Type B pancreatic cell (in vitro differentiated cells): ENCODE measurements around the gene ATPAF1. TPM values are rescaled to one million over a fixed set of nuclear protein-coding genes. Genes with fewer than 3 reads are reported as not detected.

Source experiments
- DNase-seq: peaks from one replicate; pipeline ENCODE4 v3.0.0; 2021; ENCODE audit warnings: mixed read lengths; ENCODE audit not compliant: unreplicated experiment; ENCODE audit errors: extremely low spot score
- H3K27ac Mint-ChIP-seq: 2 replicates; pipeline ENCODE4 v1.8.0; 2021; ENCODE audit warnings: mild to moderate bottlenecking, mixed read lengths
- H3K27me3 Mint-ChIP-seq: 2 replicates; pipeline ENCODE4 v1.8.0; 2021; ENCODE audit warnings: mixed read lengths
- H3K36me3 Mint-ChIP-seq: 2 replicates; pipeline ENCODE4 v1.8.0; 2021; ENCODE audit warnings: mixed read lengths
- H3K4me1 Mint-ChIP-seq: one replicate; pipeline ENCODE4 v1.8.0; 2021; ENCODE audit warnings: mixed read lengths; ENCODE audit not compliant: unreplicated experiment
- H3K4me3 Mint-ChIP-seq: 2 replicates; pipeline ENCODE4 v1.8.0; 2021; ENCODE audit warnings: mild to moderate bottlenecking, mixed read lengths
- H3K9me3 Mint-ChIP-seq: 2 replicates; pipeline ENCODE4 v1.8.0; 2021; ENCODE audit warnings: mixed read lengths
- total RNA-seq: library from RNA; stranded (reverse); gene quantifications from 2 replicates; pipeline ENCODE4 v1.2.1, GENCODE V29; 2021; ENCODE audit warnings: low replicate concordance
- TF ChIP-seq, protein P1 (sequence below): fragments of 200-600 bp; sonication (generic); conservative IDR thresholded peaks from 2 replicates; pipeline ENCODE4 v1.5.0; 2021; ENCODE audit warnings: antibody characterized with exemption, mild to moderate bottlenecking

The ATPAF1 gene
- total RNA-seq, 1 donor from 2014 or later: 55.7 TPM

GRCh38 chr1:46616277-46617107 is 51.7 kb downstream of the ATPAF1 start, which contains the start of gene MOB3C:
Gene MOB3C, minus strand, starts transcription at chr1:46616811. Its CDS starts 3,490 bp downstream, at chr1:46613321.
- peaks cover 13% of the 10 kb centered on the region for H3K4me1 Mint-ChIP-seq

DNA sequence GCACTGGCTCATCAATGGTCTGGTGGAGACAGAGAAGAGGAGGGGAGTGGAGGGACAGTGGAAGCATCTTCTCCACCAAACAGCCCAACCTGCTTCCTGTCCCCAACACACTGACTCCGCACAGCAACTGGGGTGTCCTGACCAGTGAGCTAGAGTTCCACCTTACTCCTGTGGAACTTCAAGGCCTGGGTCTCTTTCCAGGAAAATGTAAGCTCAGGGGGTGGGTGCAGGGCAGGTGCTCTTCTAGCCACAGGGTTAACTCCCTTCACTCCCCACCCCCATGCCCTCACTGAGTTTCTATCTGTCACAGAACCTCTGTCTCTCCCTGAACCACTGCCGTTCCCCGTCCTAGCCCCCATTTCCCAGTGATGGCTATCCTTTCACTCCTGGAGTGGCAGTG is 52.4 kb downstream of the ATPAF1 start:
- Mint-ChIP-seq H3K27ac (peak overlapping the region; percentile 59), H3K4me1 (peaks cover 13% of the 10 kb centered on the region), H3K36me3 (no peaks in the 10 kb centered on the region), H3K27me3 (peaks cover 12% of the 10 kb centered on the region), H3K4me3 (peak overlapping the region; percentile 90), H3K9me3 (no peaks in the 10 kb centered on the region)
- DNase-seq: no peak
- TF ChIP-seq, protein P1, sequence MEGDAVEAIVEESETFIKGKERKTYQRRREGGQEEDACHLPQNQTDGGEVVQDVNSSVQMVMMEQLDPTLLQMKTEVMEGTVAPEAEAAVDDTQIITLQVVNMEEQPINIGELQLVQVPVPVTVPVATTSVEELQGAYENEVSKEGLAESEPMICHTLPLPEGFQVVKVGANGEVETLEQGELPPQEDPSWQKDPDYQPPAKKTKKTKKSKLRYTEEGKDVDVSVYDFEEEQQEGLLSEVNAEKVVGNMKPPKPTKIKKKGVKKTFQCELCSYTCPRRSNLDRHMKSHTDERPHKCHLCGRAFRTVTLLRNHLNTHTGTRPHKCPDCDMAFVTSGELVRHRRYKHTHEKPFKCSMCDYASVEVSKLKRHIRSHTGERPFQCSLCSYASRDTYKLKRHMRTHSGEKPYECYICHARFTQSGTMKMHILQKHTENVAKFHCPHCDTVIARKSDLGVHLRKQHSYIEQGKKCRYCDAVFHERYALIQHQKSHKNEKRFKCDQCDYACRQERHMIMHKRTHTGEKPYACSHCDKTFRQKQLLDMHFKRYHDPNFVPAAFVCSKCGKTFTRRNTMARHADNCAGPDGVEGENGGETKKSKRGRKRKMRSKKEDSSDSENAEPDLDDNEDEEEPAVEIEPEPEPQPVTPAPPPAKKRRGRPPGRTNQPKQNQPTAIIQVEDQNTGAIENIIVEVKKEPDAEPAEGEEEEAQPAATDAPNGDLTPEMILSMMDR: no peak

More at GRCh38 chr1:46616277-46617107, 51.7 kb downstream of the ATPAF1 start, which contains the start of gene MOB3C:
- Mint-ChIP-seq H3K36me3 (no peaks in the 10 kb centered on the region), H3K27ac (peak within 1 kb of the TSS; percentile 73), H3K9me3 (no peaks in the 10 kb centered on the region), H3K4me3 (peak within 1 kb of the TSS; percentile 90), H3K27me3 (peaks cover 12% of the 10 kb centered on the region)
- TF ChIP-seq, protein P1: no peak
- DNase-seq: no peak

- Mint-ChIP-seq H3K27me3 (peaks cover 12% of the 10 kb centered on the region), H3K4me3 (peak overlapping the region; percentile 90), H3K27ac (peak overlapping the region; percentile 59), H3K9me3 (no peaks in the 10 kb centered on the region), H3K4me1 (peaks cover 13% of the 10 kb centered on the region), H3K36me3 (no peaks in the 10 kb centered on the region)
- TF ChIP-seq, protein P1: no peak
- DNase-seq: no peak
Measured at GRCh38 chr1:46615088-46615487, 53.1 kb downstream of the ATPAF1 start.

GRCh38 chr1:46614604-46614984 is 53.6 kb downstream of the ATPAF1 start:
- H3K36me3 Mint-ChIP-seq: peaks cover 4% of the 10 kb centered on the region
- H3K27me3 Mint-ChIP-seq: peaks cover 12% of the 10 kb centered on the region
- peaks cover 17% of the 10 kb centered on the region for H3K4me1 Mint-ChIP-seq
- TF ChIP-seq, protein P1: no peak
- no peak for DNase-seq
- H3K27ac Mint-ChIP-seq: no peak overlapping the region
- H3K4me3 Mint-ChIP-seq: peak overlapping the region; percentile 90
- no peaks in the 10 kb centered on the region for H3K9me3 Mint-ChIP-seq

GRCh38 chr1:46613661-46614603 is 54.2 kb downstream of the ATPAF1 start:
- no peak overlapping the region for H3K27ac Mint-ChIP-seq

More at GRCh38 chr1:46613661-46614603, 54.2 kb downstream of the ATPAF1 start:
- Mint-ChIP-seq H3K4me1 (peaks cover 17% of the 10 kb centered on the region), H3K9me3 (no peaks in the 10 kb centered on the region), H3K36me3 (peaks cover 4% of the 10 kb centered on the region), H3K27me3 (peaks cover 12% of the 10 kb centered on the region), H3K4me3 (no peak overlapping the region)
- DNase-seq: no peak
- TF ChIP-seq, protein P1: no peak
